C4-2B (cell line): Measurements from ENCODE around the gene LPP.

Source experiments
- H3K27ac ChIP-seq: fragments of 450-650 bp; 2 replicates; pipeline ENCODE4 v1.5.1; 2017
- CTCF ChIP-seq: fragments of 450-650 bp; conservative IDR thresholded peaks from 2 replicates; pipeline ENCODE4 v1.5.1; 2017; ENCODE audit warnings: mild to moderate bottlenecking
- ZFX ChIP-seq: fragments of 450-650 bp; IDR thresholded peaks from 2 replicates; pipeline ENCODE4 v1.6.1; 2017

LPP gene

GRCh38 chr3:188884299-188885043 is 730.5 kb downstream of the LPP start:
- TF ChIP-seq ZFX (no peak), CTCF (no peak)
- no peak overlapping the region for H3K27ac ChIP-seq

DNA sequence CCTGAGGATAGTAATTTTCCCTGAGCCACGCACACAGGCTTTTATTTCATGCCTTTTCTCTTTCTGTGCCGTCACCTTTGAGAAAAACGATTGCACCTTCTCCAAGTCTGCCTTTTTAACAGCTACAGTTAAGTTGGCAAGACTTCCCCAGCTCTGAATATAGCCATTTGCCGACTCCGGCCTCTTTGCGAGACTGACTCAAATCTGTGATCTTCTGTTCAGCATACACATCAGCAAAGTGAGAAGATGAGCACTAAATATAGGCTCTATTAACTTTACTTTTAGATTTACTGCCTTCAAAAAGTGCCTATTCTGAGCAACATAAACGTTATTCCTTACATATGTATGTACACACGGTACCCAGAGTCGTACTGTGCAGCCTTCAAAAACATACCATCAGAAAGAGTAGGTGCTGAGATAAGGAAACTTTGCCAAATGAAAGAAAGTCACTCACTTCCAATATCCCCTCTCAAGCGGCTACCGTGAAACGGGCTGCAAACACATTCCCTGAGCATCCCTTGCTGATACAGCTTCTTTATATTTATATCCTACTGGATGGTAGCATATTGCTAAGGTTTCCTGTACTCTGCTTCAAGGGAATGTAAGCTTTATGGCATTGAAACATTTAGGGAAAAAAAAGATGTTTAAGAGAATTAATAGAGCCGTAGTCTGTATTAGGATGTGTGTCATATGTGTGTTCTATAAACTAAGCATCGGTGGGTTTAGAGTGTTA is 734.5 kb downstream of the LPP start:
- no peak overlapping the region for H3K27ac ChIP-seq
- TF ChIP-seq ZFX (no peak), CTCF (no peak)

DNA sequence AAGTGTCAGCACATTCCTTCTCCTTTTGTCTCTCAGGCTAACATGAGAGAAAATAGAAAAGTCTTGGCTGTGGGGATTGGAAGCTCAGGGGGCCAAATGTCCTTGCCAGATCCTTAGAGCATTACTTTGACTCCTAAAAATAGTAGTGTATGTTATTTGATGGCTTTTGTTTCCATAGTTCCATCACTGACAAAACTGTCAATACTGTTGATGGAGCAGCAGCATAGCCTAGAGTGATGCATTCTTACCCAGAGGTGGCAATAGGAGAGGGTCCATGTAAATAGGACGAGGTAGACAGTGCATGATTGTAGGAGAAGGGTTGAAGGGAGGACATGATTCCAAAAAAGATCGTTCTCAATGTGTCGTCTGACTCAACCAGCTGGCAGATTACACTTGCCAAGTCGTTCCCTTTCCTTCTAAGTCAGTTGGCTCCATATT is 735.1 kb downstream of the LPP start:
- no peak for TF ChIP-seq CTCF
- H3K27ac ChIP-seq: no peak overlapping the region

- H3K27ac ChIP-seq: no peak overlapping the region
- TF ChIP-seq ZFX (no peak), CTCF (no peak)
These were observed 736.8 kb downstream of the LPP start for GRCh38 chr3:188890572-188891270.

DNA sequence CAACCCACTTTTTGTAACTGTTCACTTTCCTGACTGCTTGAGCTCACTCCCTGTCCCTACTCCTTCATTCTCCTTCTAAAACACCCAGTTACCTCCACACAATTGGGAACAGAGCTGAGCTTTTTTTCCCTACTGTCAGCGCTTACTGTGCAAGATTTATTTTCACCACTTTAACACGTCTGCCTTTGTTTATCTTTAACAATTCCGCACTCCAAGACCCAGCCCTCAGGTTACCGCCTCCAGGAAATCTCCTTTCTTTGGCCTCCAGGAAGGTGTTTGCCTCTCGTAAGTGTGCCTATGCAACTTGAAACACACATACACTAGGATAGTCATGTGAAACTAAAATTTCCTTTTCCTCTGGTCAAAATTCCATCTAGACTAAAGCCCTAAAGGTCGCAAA is 745.9 kb downstream of the LPP start:
- H3K27ac ChIP-seq: no peak overlapping the region
- no peak for TF ChIP-seq CTCF
- TF ChIP-seq ZFX: no peak

GRCh38 chr3:188900421-188900951 is 746.5 kb downstream of the LPP start:
- no peak overlapping the region for H3K27ac ChIP-seq
- TF ChIP-seq CTCF (no peak), ZFX (no peak)

- H3K27ac ChIP-seq: no peak overlapping the region
- TF ChIP-seq CTCF: no peak
- TF ChIP-seq ZFX: no peak
These were observed 747.2 kb downstream of the LPP start for GRCh38 chr3:188901126-188901525.
